Measurements from ENCODE around the gene NCBP2L.

The NCBP2L gene

GRCh38 chrX:107825698-107826237, 48.2 kb downstream of the NCBP2L start, which contains the start of gene MID2:
Gene MID2 (plus strand): TSS chrX:107825866. CDS start chrX:107826427, 561 bp downstream.
- Histone ChIP-seq H2AFZ (ENCODE audit: low read depth, low read length) (no peak within 1 kb of the TSS), H3K9me3 (ENCODE audit: insufficient read depth, low read length) (no peaks in the 10 kb centered on the region), H3K4me3 (ENCODE audit: low read length) (no peak within 1 kb of the TSS), H3K27me3 (ENCODE audit: low read depth, low read length) (no peaks in the 10 kb centered on the region), H3K9ac (ENCODE audit: low read length) (no peak within 1 kb of the TSS), H3K36me3 (replicated peaks; ENCODE audit: low read depth, low read length) (no peaks in the 10 kb centered on the region), H3K27ac (ENCODE audit: low read length) (no peak within 1 kb of the TSS), H3K4me2 (ENCODE audit: low read length) (no peak within 1 kb of the TSS), H3K79me2 (ENCODE audit: low read length) (no peaks in the 10 kb centered on the region), H3K4me1 (ENCODE audit: low read length) (no peaks in the 10 kb centered on the region), H4K20me1 (ENCODE audit: insufficient read depth, low read length) (no peaks in the 10 kb centered on the region)
- no peak for TF ChIP-seq CTCF (IDR thresholded peaks at IDR 0.05; ENCODE audit: low read depth, low read length)
- no peak for TF ChIP-seq EZH2phosphoT487 (IDR thresholded peaks at IDR 0.05; ENCODE audit: low read depth)

- Histone ChIP-seq H3K9ac (ENCODE audit: low read length) (no peak overlapping the region), H3K4me2 (ENCODE audit: low read length) (no peak overlapping the region), H3K79me2 (ENCODE audit: low read length) (no peaks in the 10 kb centered on the region), H3K9me3 (ENCODE audit: insufficient read depth, low read length) (no peaks in the 10 kb centered on the region), H3K4me3 (ENCODE audit: low read length) (no peak overlapping the region), H4K20me1 (ENCODE audit: insufficient read depth, low read length) (no peaks in the 10 kb centered on the region), H3K36me3 (replicated peaks; ENCODE audit: low read depth, low read length) (no peaks in the 10 kb centered on the region), H2AFZ (ENCODE audit: low read depth, low read length) (no peak overlapping the region), H3K27ac (ENCODE audit: low read length) (no peak overlapping the region), H3K27me3 (ENCODE audit: low read depth, low read length) (no peaks in the 10 kb centered on the region), H3K4me1 (ENCODE audit: low read length) (no peaks in the 10 kb centered on the region)
- TF ChIP-seq EZH2phosphoT487 (IDR thresholded peaks at IDR 0.05; ENCODE audit: low read depth) (no peak), CTCF (IDR thresholded peaks at IDR 0.05; ENCODE audit: low read depth, low read length) (no peak)
Measured at GRCh38 chrX:107826238-107827029, 48.9 kb downstream of the NCBP2L start.

- Histone ChIP-seq H3K36me3 (replicated peaks; ENCODE audit: low read depth, low read length) (no peaks in the 10 kb centered on the region), H3K9me3 (ENCODE audit: insufficient read depth, low read length) (no peaks in the 10 kb centered on the region), H3K27me3 (ENCODE audit: low read depth, low read length) (no peaks in the 10 kb centered on the region), H3K79me2 (ENCODE audit: low read length) (no peaks in the 10 kb centered on the region), H3K27ac (ENCODE audit: low read length) (no peak overlapping the region), H3K4me2 (ENCODE audit: low read length) (no peak overlapping the region), H4K20me1 (ENCODE audit: insufficient read depth, low read length) (no peaks in the 10 kb centered on the region), H2AFZ (ENCODE audit: low read depth, low read length) (no peak overlapping the region), H3K4me1 (ENCODE audit: low read length) (no peaks in the 10 kb centered on the region), H3K9ac (ENCODE audit: low read length) (no peak overlapping the region), H3K4me3 (ENCODE audit: low read length) (no peak overlapping the region)
- TF ChIP-seq CTCF (IDR thresholded peaks at IDR 0.05; ENCODE audit: low read depth, low read length) (no peak), EZH2phosphoT487 (IDR thresholded peaks at IDR 0.05; ENCODE audit: low read depth) (no peak)
Measured at GRCh38 chrX:107827030-107827831, 49.7 kb downstream of the NCBP2L start.

- H3K4me1 ChIP-seq (ENCODE audit: low read length): no peaks in the 10 kb centered on the region
- TF ChIP-seq EZH2phosphoT487 (IDR thresholded peaks at IDR 0.05; ENCODE audit: low read depth) (no peak), CTCF (IDR thresholded peaks at IDR 0.05; ENCODE audit: low read depth, low read length) (no peak)
- H3K4me2 ChIP-seq (ENCODE audit: low read length): no peak overlapping the region
- H3K27ac ChIP-seq (ENCODE audit: low read length): no peak overlapping the region
- no peak overlapping the region for H3K4me3 ChIP-seq (ENCODE audit: low read length)
- no peaks in the 10 kb centered on the region for H4K20me1 ChIP-seq (ENCODE audit: insufficient read depth, low read length)
- H3K9ac ChIP-seq (ENCODE audit: low read length): no peak overlapping the region
- H3K36me3 ChIP-seq (replicated peaks; ENCODE audit: low read depth, low read length): no peaks in the 10 kb centered on the region
- no peaks in the 10 kb centered on the region for H3K9me3 ChIP-seq (ENCODE audit: insufficient read depth, low read length)
- no peaks in the 10 kb centered on the region for H3K79me2 ChIP-seq (ENCODE audit: low read length)
- H2AFZ ChIP-seq (ENCODE audit: low read depth, low read length): no peak overlapping the region
- no peaks in the 10 kb centered on the region for H3K27me3 ChIP-seq (ENCODE audit: low read depth, low read length)
Measured at GRCh38 chrX:107827852-107828251, 50.3 kb downstream of the NCBP2L start.

Data from OCI-LY3 (cell line).